Mucosa of rectum (tissue), 2 donors: Measurements from ENCODE around the gene EIF4E1B.
"Not testable (repeated sequence)": the region's sequence is repeated elsewhere in the genome, so short reads cannot be mapped to it uniquely, and the experiment has no call there.

Experiments
- H3K27ac ChIP-seq, 2 donors: one replicate each; pipeline ENCODE4 v1.7.0; 2013; ENCODE audit warnings: inconsistent platforms in 2 of 2, low read depth in 2 of 2, low read length in 2 of 2
- H3K27me3 ChIP-seq, 2 donors: one replicate each; pipeline ENCODE4 v1.7.0; 2013; ENCODE audit warnings: low read length in 2 of 2; ENCODE audit not compliant: control insufficient read depth in 2 of 2, insufficient read depth in 2 of 2
- H3K36me3 ChIP-seq, 2 donors: one replicate each; pipeline ENCODE4 v1.7.0; 2013; ENCODE audit warnings: low read length in 2 of 2; ENCODE audit not compliant: control insufficient read depth in 2 of 2, insufficient read depth in 2 of 2
- H3K4me1 ChIP-seq, 2 donors: one replicate each; pipeline ENCODE4 v1.7.0; 2013; ENCODE audit warnings: low read length in 2 of 2, mild to moderate bottlenecking in 1 of 2; ENCODE audit not compliant: control insufficient read depth in 2 of 2, insufficient read depth in 2 of 2
- H3K4me3 ChIP-seq, 2 donors: one replicate each; pipeline ENCODE4 v1.7.0; 2013; ENCODE audit warnings: low read length in 2 of 2
- H3K9ac ChIP-seq, 2 donors: one replicate each; pipeline ENCODE4 v1.7.0; 2013; ENCODE audit warnings: low read length in 2 of 2, low read depth in 1 of 2, mild to moderate bottlenecking in 1 of 2
- H3K9me3 ChIP-seq, 2 donors: one replicate each; pipeline ENCODE4 v1.7.0; 2013; ENCODE audit warnings: low read length in 2 of 2; ENCODE audit not compliant: control insufficient read depth in 2 of 2
- donor health status: healthy.
- donor health status: Normal muscosa, but diverticular disease.

The EIF4E1B gene

GRCh38 chr5:176593273-176593869 lies 37.1 kb upstream of the EIF4E1B start:
- no peak overlapping the region for H3K27ac ChIP-seq
- no peak overlapping the region for H3K4me3 ChIP-seq
- H3K36me3 ChIP-seq, result peaks cover 2 to 4% of the 10 kb centered on the region in 2 donors
- H3K4me1 ChIP-seq, result peaks cover 3 to 5% of the 10 kb centered on the region in 2 donors
- H3K27me3 ChIP-seq, result no peaks in the 10 kb centered on the region
- no peak overlapping the region for H3K9ac ChIP-seq
- no peaks in the 10 kb centered on the region for H3K9me3 ChIP-seq

- no peaks in the 10 kb centered on the region for H3K9me3 ChIP-seq
- no peak overlapping the region for H3K9ac ChIP-seq
- no peaks in the 10 kb centered on the region for H3K27me3 ChIP-seq
- H3K4me3 ChIP-seq, result no peak overlapping the region
- peaks cover 2 to 4% of the 10 kb centered on the region in 2 donors for H3K36me3 ChIP-seq
- no peak overlapping the region for H3K27ac ChIP-seq
- peaks cover 3 to 5% of the 10 kb centered on the region in 2 donors for H3K4me1 ChIP-seq
Measured at GRCh38 chr5:176594554-176594953, 35.9 kb upstream of the EIF4E1B start.

- no peaks in the 10 kb centered on the region for H3K27me3 ChIP-seq
- H3K36me3 ChIP-seq, result peaks cover 2 to 4% of the 10 kb centered on the region in 2 donors
- H3K9me3 ChIP-seq, result no peaks in the 10 kb centered on the region
- H3K9ac ChIP-seq, result no peak overlapping the region
- no peak overlapping the region for H3K27ac ChIP-seq
- no peak overlapping the region for H3K4me3 ChIP-seq
- peaks cover 3 to 5% of the 10 kb centered on the region in 2 donors for H3K4me1 ChIP-seq
Measured at GRCh38 chr5:176595386-176595943, 35.0 kb upstream of the EIF4E1B start.

- Histone ChIP-seq H3K27ac (no peak overlapping the region), H3K36me3 (peaks cover 2 to 4% of the 10 kb centered on the region in 2 donors), H3K9ac (peak overlapping the region in 1 of 2 donors; percentile 18), H3K4me1 (peaks cover 3 to 5% of the 10 kb centered on the region in 2 donors), H3K27me3 (no peaks in the 10 kb centered on the region), H3K9me3 (no peaks in the 10 kb centered on the region), H3K4me3 (peak overlapping the region; percentile 38 to 47)
Measured at GRCh38 chr5:176596069-176596644, 34.3 kb upstream of the EIF4E1B start.

- no peak overlapping the region for H3K27ac ChIP-seq
- peaks cover 3 to 5% of the 10 kb centered on the region in 2 donors for H3K4me1 ChIP-seq
- no peaks in the 10 kb centered on the region for H3K9me3 ChIP-seq
- H3K36me3 ChIP-seq, result peaks cover 2% of the 10 kb centered on the region in 2 donors
- H3K4me3 ChIP-seq, result peak overlapping the region; percentile 47 to 48
- H3K9ac ChIP-seq, result peak overlapping the region in 1 of 2 donors; percentile 27
- H3K27me3 ChIP-seq, result no peaks in the 10 kb centered on the region
Measured at GRCh38 chr5:176596689-176597416, 33.6 kb upstream of the EIF4E1B start.

- Histone ChIP-seq H3K36me3 (no peaks in the 10 kb centered on the region), H3K27me3 (no peaks in the 10 kb centered on the region), H3K9me3 (no peaks in the 10 kb centered on the region), H3K4me3 (peak overlapping the region in 1 of 2 donors; percentile 47), H3K4me1 (peaks cover 3 to 5% of the 10 kb centered on the region in 2 donors), H3K27ac (no peak overlapping the region), H3K9ac (peak overlapping the region in 1 of 2 donors; percentile 27)
Measured at GRCh38 chr5:176597417-176598389, 32.8 kb upstream of the EIF4E1B start.

GRCh38 chr5:176599749-176600430 lies 30.6 kb upstream of the EIF4E1B start:
- not testable (repeated sequence) for H3K9me3 ChIP-seq, H3K27me3 ChIP-seq, H3K4me3 ChIP-seq

GRCh38 chr5:176601901-176602482 lies 28.5 kb upstream of the EIF4E1B start:
- peaks cover 0 to 3% of the 10 kb centered on the region in 2 donors for H3K4me1 ChIP-seq
- H3K27ac ChIP-seq, result no peak overlapping the region
- H3K4me3 ChIP-seq, result no peak overlapping the region
- H3K36me3 ChIP-seq, result no peaks in the 10 kb centered on the region
- no peak overlapping the region for H3K9ac ChIP-seq
- no peaks in the 10 kb centered on the region for H3K27me3 ChIP-seq
- H3K9me3 ChIP-seq, result no peaks in the 10 kb centered on the region

More at GRCh38 chr5:176599749-176600430, 30.6 kb upstream of the EIF4E1B start:
- H3K9ac ChIP-seq, H3K36me3 ChIP-seq, H3K4me1 ChIP-seq, H3K27ac ChIP-seq: not testable (repeated sequence)

- no peaks in the 10 kb centered on the region for H3K4me1 ChIP-seq
- H3K36me3 ChIP-seq, result no peaks in the 10 kb centered on the region
- no peak overlapping the region for H3K4me3 ChIP-seq
- H3K9ac ChIP-seq, result no peak overlapping the region
- no peaks in the 10 kb centered on the region for H3K27me3 ChIP-seq
- no peaks in the 10 kb centered on the region for H3K9me3 ChIP-seq
- no peak overlapping the region for H3K27ac ChIP-seq
Measured at GRCh38 chr5:176603091-176603490, 27.4 kb upstream of the EIF4E1B start.
